Activated naive CD4-positive, alpha-beta T cell treated with anti-CD3 and anti-CD28 coated beads for 36 hours (primary cell): ENCODE data around the gene ELF5. TPM values are rescaled to one million over a fixed set of nuclear protein-coding genes. Genes with fewer than 3 reads are reported as not detected.
A peak's percentile ranks its signal among the peaks of the same experiment; 100 is the strongest.

ENCODE experiments used
- CTCF ChIA-PET: fragments of 350-600 bp; sonication (Branson Sonifier 250); formaldehyde crosslinking; loops from one replicate; lab custom pipeline; 2021; ENCODE audit warnings: antibody characterized with exemption; lab: Charles Lee
- DNase-seq: peaks from one replicate; pipeline ENCODE4 v3.0.0-alpha.2; 2020
- H3K27ac Mint-ChIP-seq: one replicate; pipeline ENCODE4 v1.8.0; 2021; ENCODE audit warnings: mild to moderate bottlenecking, mixed read lengths
- H3K27me3 Mint-ChIP-seq: one replicate; pipeline ENCODE4 v1.8.0; 2021; ENCODE audit warnings: low read depth, mixed read lengths
- H3K36me3 Mint-ChIP-seq: one replicate; pipeline ENCODE4 v1.8.0; 2021; ENCODE audit warnings: low read depth, mixed read lengths
- H3K4me1 Mint-ChIP-seq: one replicate; pipeline ENCODE4 v1.8.0; 2021; ENCODE audit warnings: low read depth, mixed read lengths
- H3K4me3 Mint-ChIP-seq: one replicate; pipeline ENCODE4 v1.8.0; 2021; ENCODE audit warnings: mild to moderate bottlenecking, moderate library complexity, mixed read lengths
- H3K9me3 Mint-ChIP-seq: one replicate; pipeline ENCODE4 v1.8.0; 2021; ENCODE audit warnings: mixed read lengths
- intact Hi-C: fragments of 100-400 bp; cut with micrococcal nuclease; formaldehyde crosslinking; loops from one replicate; pipeline ENCODE4 v1.15.1; 2023
- total RNA-seq, 2 experiments: library from RNA; stranded (reverse); gene quantifications; one replicate each; pipeline ENCODE4 v1.2.3, GENCODE V29; 2021

Gene ELF5
- total RNA-seq, 2 experiments from 2014 or later, result not detected

GRCh38 chr11:34516247-34517040 lies 2.9 kb upstream of the ELF5 start:
- Mint-ChIP-seq H3K27me3 (no peaks in the 10 kb centered on the region), H3K4me3 (no peak overlapping the region), H3K9me3 (no peaks in the 10 kb centered on the region), H3K4me1 (no peaks in the 10 kb centered on the region), H3K27ac (no peak overlapping the region), H3K36me3 (no peaks in the 10 kb centered on the region)
- intact Hi-C loops, result no loop called here
- no peak for DNase-seq
- CTCF ChIA-PET, result no interaction called here

- no peaks in the 10 kb centered on the region for H3K36me3 Mint-ChIP-seq
- intact Hi-C loops, result loop anchor here (5.0 kb wide), 2 partner anchors 138 to 878 kb away; no protein-coding TSS in a partner anchor
- H3K4me3 Mint-ChIP-seq, result no peak overlapping the region
- DNase-seq, result no peak
- no peaks in the 10 kb centered on the region for H3K9me3 Mint-ChIP-seq
- no peak overlapping the region for H3K27ac Mint-ChIP-seq
- H3K27me3 Mint-ChIP-seq, result no peaks in the 10 kb centered on the region
- CTCF ChIA-PET, result interaction anchor here (0.8 to 3.1 kb wide), 2 partner anchors 22 to 384 kb away, joined by 3 to 12 read pairs; no protein-coding TSS in a partner anchor
- no peaks in the 10 kb centered on the region for H3K4me1 Mint-ChIP-seq
These were observed 1.0 kb upstream of the ELF5 start for GRCh38 chr11:34514597-34514996.

GRCh38 chr11:34512840-34513681 lies 533 bp downstream of the ELF5 start:
- Mint-ChIP-seq H3K9me3 (no peaks in the 10 kb centered on the region), H3K4me3 (no peak overlapping the region), H3K27me3 (no peaks in the 10 kb centered on the region), H3K27ac (no peak overlapping the region), H3K4me1 (no peaks in the 10 kb centered on the region), H3K36me3 (no peaks in the 10 kb centered on the region)
- CTCF ChIA-PET, result interaction anchor here (0.6 to 3.1 kb wide), 16 partner anchors 10 to 879 kb away, joined by 3 to 12 read pairs (median 4); no protein-coding TSS in a partner anchor
- DNase-seq, result peak; percentile 74
- intact Hi-C loops, result loop anchor here (5.0 kb wide), 2 partner anchors 139 to 879 kb away; no protein-coding TSS in a partner anchor

- CTCF ChIA-PET, result interaction anchor here (0.5 to 0.6 kb wide), 2 partner anchors 46 to 592 kb away, joined by 3 read pairs; no protein-coding TSS in a partner anchor
- no peak overlapping the region for H3K4me3 Mint-ChIP-seq
- H3K4me1 Mint-ChIP-seq, result no peaks in the 10 kb centered on the region
- intact Hi-C loops, result loop anchor here (5.0 kb wide), 2 partner anchors 142 to 882 kb away; no protein-coding TSS in a partner anchor
- DNase-seq, result no peak
- no peaks in the 10 kb centered on the region for H3K36me3 Mint-ChIP-seq
- H3K27ac Mint-ChIP-seq, result no peak overlapping the region
- no peaks in the 10 kb centered on the region for H3K27me3 Mint-ChIP-seq
- H3K9me3 Mint-ChIP-seq, result no peaks in the 10 kb centered on the region
These were observed 2.9 kb downstream of the ELF5 start for GRCh38 chr11:34510673-34511072.

GRCh38 chr11:34510218-34510617 lies 3.4 kb downstream of the ELF5 start:
- CTCF ChIA-PET, result interaction anchor here (0.6 kb wide), 1 partner anchor 591 kb away, joined by 3 read pairs; no protein-coding TSS in a partner anchor

GRCh38 chr11:34509336-34509876 lies 4.2 kb downstream of the ELF5 start:
- no peaks in the 10 kb centered on the region for H3K9me3 Mint-ChIP-seq
- intact Hi-C loops, result no loop called here
- no peaks in the 10 kb centered on the region for H3K27me3 Mint-ChIP-seq
- CTCF ChIA-PET, result no interaction called here
- DNase-seq, result no peak
- H3K4me3 Mint-ChIP-seq, result no peak overlapping the region
- no peak overlapping the region for H3K27ac Mint-ChIP-seq
- H3K4me1 Mint-ChIP-seq, result no peaks in the 10 kb centered on the region
- no peaks in the 10 kb centered on the region for H3K36me3 Mint-ChIP-seq

More at GRCh38 chr11:34510218-34510617, 3.4 kb downstream of the ELF5 start:
- H3K27me3 Mint-ChIP-seq, result no peaks in the 10 kb centered on the region
- intact Hi-C loops, result loop anchor here (5.0 kb wide), 2 partner anchors 142 to 882 kb away; no protein-coding TSS in a partner anchor
- no peak overlapping the region for H3K27ac Mint-ChIP-seq
- no peak overlapping the region for H3K4me3 Mint-ChIP-seq
- no peak for DNase-seq
- no peaks in the 10 kb centered on the region for H3K9me3 Mint-ChIP-seq
- no peaks in the 10 kb centered on the region for H3K4me1 Mint-ChIP-seq
- no peaks in the 10 kb centered on the region for H3K36me3 Mint-ChIP-seq

- intact Hi-C loops, result no loop called here
- Mint-ChIP-seq H3K9me3 (no peaks in the 10 kb centered on the region), H3K4me3 (no peak overlapping the region), H3K27me3 (no peaks in the 10 kb centered on the region), H3K36me3 (no peaks in the 10 kb centered on the region), H3K4me1 (no peaks in the 10 kb centered on the region), H3K27ac (no peak overlapping the region)
- CTCF ChIA-PET, result no interaction called here
- DNase-seq, result no peak
These were observed 5.1 kb downstream of the ELF5 start for GRCh38 chr11:34508524-34508923.

- H3K36me3 Mint-ChIP-seq, result no peaks in the 10 kb centered on the region
- no peaks in the 10 kb centered on the region for H3K27me3 Mint-ChIP-seq
- intact Hi-C loops, result no loop called here
- no peak for DNase-seq
- no peak overlapping the region for H3K27ac Mint-ChIP-seq
- no peaks in the 10 kb centered on the region for H3K4me1 Mint-ChIP-seq
- CTCF ChIA-PET, result no interaction called here
- no peak overlapping the region for H3K4me3 Mint-ChIP-seq
- no peaks in the 10 kb centered on the region for H3K9me3 Mint-ChIP-seq
These were observed 6.0 kb downstream of the ELF5 start for GRCh38 chr11:34507610-34508009.

GRCh38 chr11:34507156-34507555 lies 6.4 kb downstream of the ELF5 start:
- Mint-ChIP-seq H3K4me3 (no peak overlapping the region), H3K4me1 (no peaks in the 10 kb centered on the region), H3K36me3 (no peaks in the 10 kb centered on the region), H3K9me3 (no peaks in the 10 kb centered on the region), H3K27me3 (no peaks in the 10 kb centered on the region), H3K27ac (no peak overlapping the region)
- CTCF ChIA-PET, result no interaction called here
- intact Hi-C loops, result no loop called here
- no peak for DNase-seq

GRCh38 chr11:34505874-34506273 lies 7.7 kb downstream of the ELF5 start:
- Mint-ChIP-seq H3K4me1 (no peaks in the 10 kb centered on the region), H3K4me3 (no peak overlapping the region), H3K27ac (no peak overlapping the region), H3K9me3 (no peaks in the 10 kb centered on the region), H3K36me3 (no peaks in the 10 kb centered on the region), H3K27me3 (no peaks in the 10 kb centered on the region)
- DNase-seq, result no peak
- CTCF ChIA-PET, result no interaction called here
- intact Hi-C loops, result no loop called here

- CTCF ChIA-PET, result interaction anchor here (0.7 to 2.2 kb wide), 3 partner anchors 9 to 10 kb away, joined by 5 to 7 read pairs (median 5); no protein-coding TSS in a partner anchor
- intact Hi-C loops, result no loop called here
- Mint-ChIP-seq H3K4me1 (no peaks in the 10 kb centered on the region), H3K4me3 (no peak overlapping the region), H3K27ac (no peak overlapping the region), H3K36me3 (no peaks in the 10 kb centered on the region), H3K27me3 (no peaks in the 10 kb centered on the region), H3K9me3 (no peaks in the 10 kb centered on the region)
- DNase-seq, result no peak
These were observed 10.6 kb downstream of the ELF5 start for GRCh38 chr11:34502949-34503348.

GRCh38 chr11:34501949-34502348 lies 11.6 kb downstream of the ELF5 start:
- H3K4me1 Mint-ChIP-seq, result no peaks in the 10 kb centered on the region
- intact Hi-C loops, result no loop called here
- no peaks in the 10 kb centered on the region for H3K27me3 Mint-ChIP-seq
- H3K4me3 Mint-ChIP-seq, result no peak overlapping the region
- H3K9me3 Mint-ChIP-seq, result no peaks in the 10 kb centered on the region
- H3K27ac Mint-ChIP-seq, result no peak overlapping the region
- CTCF ChIA-PET, result interaction anchor here (0.7 to 0.8 kb wide), 2 partner anchors 10 to 552 kb away, joined by 3 to 4 read pairs; no protein-coding TSS in a partner anchor
- no peak for DNase-seq
- H3K36me3 Mint-ChIP-seq, result no peaks in the 10 kb centered on the region
